ENCODE data around the gene UBA3. TPM values are rescaled to one million over a fixed set of nuclear protein-coding genes. Genes with fewer than 3 reads are reported as not detected.

The UBA3 gene
- total and polyA plus RNA-seq, 2 donors (not counting 3 experiments of a cell fraction or from before 2014, with no cell fraction given) = 39.4 to 84.6 TPM

DNA sequence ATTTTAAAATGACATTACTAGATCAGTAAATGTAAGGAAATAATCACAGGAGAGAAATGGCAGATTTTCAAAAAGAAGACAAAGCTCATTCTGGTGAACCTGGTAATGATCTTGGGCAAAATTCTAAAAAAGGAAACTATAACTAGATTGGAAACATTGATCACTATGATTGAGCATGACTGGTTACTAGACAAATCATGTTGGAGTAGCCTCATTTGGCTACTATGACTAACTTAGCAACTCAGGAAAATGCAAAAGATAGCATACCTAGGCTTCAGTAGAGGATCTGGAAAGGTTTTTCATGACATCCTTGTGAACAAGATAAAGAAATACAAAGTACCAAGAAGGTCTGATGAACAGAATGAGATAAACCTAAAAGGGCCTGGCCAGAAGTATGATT lies 20.5 kb downstream of the UBA3 start:
- intact Hi-C loops (cut with micrococcal nuclease) = no loop called here
- H3K36me3 ChIP-seq (ENCODE audit: control insufficient read depth in 2 of 2, extremely low read depth in 1 of 2, insufficient read depth in 2 of 2, low read length in 2 of 2) = peaks cover 13 to 28% of the 10 kb centered on the region in 2 experiments
- no peak for FAIRE-seq

More for the DNA sequence above, 20.5 kb downstream of the UBA3 start:
- Histone ChIP-seq H3K79me2 (ENCODE audit: control insufficient read depth, insufficient read depth, low read length) (no peaks in the 10 kb centered on the region), H3K27ac (ENCODE audit: insufficient read depth, low read depth, low read length) (no peak overlapping the region), H3K27me3 (ENCODE audit: control insufficient read depth in 2 of 2, insufficient read depth in 2 of 2, low read length in 2 of 2) (no peaks in the 10 kb centered on the region), H3K4me2 (ENCODE audit: insufficient read depth, low read length) (no peak overlapping the region), H3K9me3 (replicated peaks; ENCODE audit: control insufficient read depth, insufficient read depth, low read length) (no peaks in the 10 kb centered on the region), H4K20me1 (replicated peaks; ENCODE audit: control insufficient read depth, extremely low read depth, insufficient read depth, low read length) (no peaks in the 10 kb centered on the region), H3K9me1 (replicated peaks; ENCODE audit: control insufficient read depth, extremely low read depth, insufficient read depth, low read length) (no peaks in the 10 kb centered on the region), H3K4me1 (ENCODE audit: control insufficient read depth, extremely low read depth, insufficient read depth, low read length) (no peaks in the 10 kb centered on the region), H3K4me3 (replicated peaks in 1 of 3; ENCODE audit: insufficient read depth in 1 of 3, low read depth in 1 of 3, low read length in 3 of 3) (no peak overlapping the region), H3K9ac (replicated peaks; ENCODE audit: extremely low read depth, insufficient read depth, low read length) (no peak overlapping the region), H2AFZ (ENCODE audit: low read depth, low read length) (no peak overlapping the region)
- no peak for DNase-seq (ENCODE audit: low read depth, low spot score)
- POLR2A ChIA-PET = no interaction called here
- dilution Hi-C loops (cut with MboI; ENCODE audit: extremely low pct_ligation_motif_present, low sequenced_read_pairs) = no loop called here
- CTCF ChIA-PET = interaction anchor here (1.0 kb wide), 1 partner anchor 46 kb away, joined by 3 read pairs; the partner anchor contains the start of gene EOGT
- TF ChIP-seq FOS (IDR thresholded peaks at IDR 0.05; ENCODE audit: borderline replicate concordance, insufficient read depth, low read length) = no peak
- no peak for TF ChIP-seq CTCF (IDR thresholded peaks at IDR 0.05; ENCODE audit: extremely low read depth in 1 of 2, insufficient read depth in 1 of 2, low read depth in 1 of 2, low read length in 2 of 2)
- TF ChIP-seq MAX (IDR thresholded peaks at IDR 0.05; ENCODE audit: insufficient read depth, insufficient read length) = no peak
- TF ChIP-seq MYC (IDR thresholded peaks at IDR 0.05; ENCODE audit: low read depth, low read length) = no peak
- no peak for TF ChIP-seq POLR2A (IDR thresholded peaks at IDR 0.05; ENCODE audit: low read depth, low read length)
- no peak for TF ChIP-seq JUN (IDR thresholded peaks at IDR 0.05; ENCODE audit: borderline replicate concordance, insufficient read depth, insufficient read length, low read depth)
- no peak for TF ChIP-seq GATA2 (IDR thresholded peaks at IDR 0.05; ENCODE audit: insufficient read depth, insufficient read length, low read depth, low read length)
- no TSS peak for BruUV-seq (replicated peaks)

All from endothelial cell of umbilical vein (primary cell).